Stimulated activated CD4-positive, alpha-beta T cell treated with anti-CD3 and anti-CD28 coated beads, Interleukin-12 subunit alpha, Interleukin-12 subunit beta, amount 100 ng/mL, for 4 hours (primary cell): ENCODE results near the gene CPSF4.
A peak's percentile ranks its signal among the peaks of the same experiment; 100 is the strongest.
"Not testable (repeated sequence)": the region's sequence is repeated elsewhere in the genome, so short reads cannot be mapped to it uniquely, and the experiment has no call there.

ENCODE experiments used
- DNase-seq: peaks from one replicate; pipeline ENCODE4 v3.0.0-alpha.2; 2020

Gene CPSF4

DNA sequence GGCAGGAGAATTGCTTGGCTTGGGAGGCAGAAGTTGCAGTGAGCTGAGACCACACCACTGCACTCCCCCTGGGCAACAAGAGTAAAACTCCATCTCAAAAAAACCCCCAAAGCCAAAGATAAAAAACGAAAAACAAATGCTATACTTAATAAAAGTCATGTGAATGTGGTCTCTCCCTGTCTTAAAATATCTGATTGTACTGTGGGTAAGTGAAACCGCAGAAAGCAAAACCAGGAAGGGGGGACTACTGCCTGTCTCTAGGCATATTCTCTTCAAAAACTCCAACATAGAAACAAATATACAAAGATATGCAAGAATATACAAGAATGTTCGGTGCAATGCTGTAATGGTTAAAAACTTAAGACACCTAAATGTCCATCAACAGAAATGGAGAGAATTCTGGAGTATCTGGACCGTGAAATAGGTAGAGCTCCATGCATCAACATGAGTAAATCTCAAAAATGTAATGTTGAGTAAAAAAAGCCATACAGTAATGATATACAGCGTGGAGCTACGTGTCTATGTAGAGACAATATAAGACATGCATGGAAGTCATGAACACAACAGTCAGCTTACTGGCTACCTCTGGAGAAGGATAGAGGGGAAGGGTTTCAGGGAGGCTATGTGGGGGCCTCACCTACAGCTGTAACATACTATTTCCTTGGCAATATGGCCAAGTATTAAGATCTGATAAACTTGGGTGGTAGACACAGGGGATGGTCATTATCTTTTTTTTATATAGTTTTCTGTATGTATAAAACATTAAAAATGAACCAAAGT, 59.2 kb downstream of the CPSF4 start:
- DNase-seq = no peak

DNA sequence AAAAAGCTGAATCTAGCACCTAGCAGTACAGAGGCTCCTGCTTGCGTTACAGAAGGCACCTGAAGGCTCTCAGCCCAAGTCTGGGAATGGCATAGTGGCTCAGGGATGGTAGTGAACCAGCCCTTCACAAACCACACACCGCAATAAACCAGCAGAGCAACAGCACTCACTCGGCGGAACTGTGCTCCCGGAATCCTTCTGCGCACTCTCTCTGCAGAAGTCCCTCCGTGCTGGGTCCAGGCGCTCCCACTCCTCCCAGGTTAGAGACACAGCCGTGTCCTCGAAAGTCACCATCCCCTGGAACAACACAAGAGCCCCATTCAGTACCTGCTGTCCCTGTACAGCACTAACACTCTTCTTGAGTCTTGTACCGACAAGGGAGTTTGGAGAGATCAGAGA, 59.8 kb downstream of the CPSF4 start:
- DNase-seq = no peak

DNA sequence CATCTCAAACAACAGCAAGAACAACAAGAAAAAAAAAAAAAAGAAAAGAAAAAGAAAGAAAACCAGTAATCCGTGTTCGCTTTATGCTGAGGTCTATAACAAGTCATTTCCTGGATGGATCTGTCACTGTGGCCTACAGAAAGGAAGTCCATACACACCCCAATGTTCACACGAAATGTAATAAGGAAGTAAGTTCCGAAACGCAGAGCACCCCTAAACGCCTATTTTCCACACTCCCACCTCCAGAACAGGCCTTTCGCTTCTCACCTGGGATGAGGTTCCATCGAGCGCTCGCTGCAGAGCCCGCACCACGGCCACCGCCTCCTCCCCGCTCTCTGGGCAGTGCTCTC, 60.6 kb downstream of the CPSF4 start:
- DNase-seq = no peak

DNA sequence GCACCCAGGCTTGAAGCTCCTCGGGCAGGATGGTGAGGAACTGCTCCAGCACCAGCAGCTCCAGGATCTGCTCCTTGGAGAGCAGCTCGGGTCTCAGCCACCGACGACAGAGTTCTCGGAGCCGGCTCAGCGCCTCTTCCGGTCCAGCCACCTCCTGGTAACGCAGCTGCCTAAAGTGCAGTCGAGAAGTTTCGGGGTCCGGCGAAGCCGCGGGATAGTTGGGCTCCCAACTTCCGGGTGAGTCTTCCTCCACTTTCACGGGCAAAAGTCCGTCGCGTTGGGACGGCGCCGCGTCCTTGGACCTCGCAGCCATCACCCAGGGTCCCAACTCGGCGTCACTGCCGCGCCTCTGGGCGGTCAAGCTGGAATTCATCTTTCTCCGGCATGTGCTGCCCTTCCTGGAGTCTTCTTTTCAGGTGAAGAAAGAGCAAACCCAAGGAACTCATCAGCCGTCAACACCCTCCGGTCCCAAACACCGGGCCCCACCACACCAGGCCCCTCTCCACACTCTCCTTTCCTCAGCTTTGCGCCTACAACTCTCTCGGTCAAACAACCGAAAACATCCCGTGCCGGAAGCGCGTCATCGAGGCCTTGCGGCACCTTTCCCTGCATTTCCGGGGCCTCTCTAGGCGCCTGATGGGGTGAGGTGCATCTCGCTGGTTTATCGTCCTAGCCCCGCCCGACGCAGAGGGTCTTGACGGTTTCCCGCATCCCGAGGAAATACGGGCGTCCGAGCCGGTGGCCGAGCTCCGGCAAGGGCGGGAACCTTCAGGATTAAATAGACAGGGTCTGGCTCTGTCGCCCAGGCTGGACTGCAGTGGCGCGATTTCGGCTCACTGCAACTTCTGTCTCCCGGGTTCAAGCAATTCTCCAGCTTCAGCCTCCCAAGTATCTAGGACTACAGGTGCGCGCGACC, 61.2 kb downstream of the CPSF4 start, which contains the start of gene ZNF394:
Gene ZNF394 (minus strand): TSS at position 561 of the 916 bp plus-strand sequence. CDS start 188 bp downstream, at position 373.
- DNase-seq = peak; percentile 86

- no peak for DNase-seq
Measured at GRCh38 chr7:99500637-99501009, 61.9 kb downstream of the CPSF4 start.

DNA sequence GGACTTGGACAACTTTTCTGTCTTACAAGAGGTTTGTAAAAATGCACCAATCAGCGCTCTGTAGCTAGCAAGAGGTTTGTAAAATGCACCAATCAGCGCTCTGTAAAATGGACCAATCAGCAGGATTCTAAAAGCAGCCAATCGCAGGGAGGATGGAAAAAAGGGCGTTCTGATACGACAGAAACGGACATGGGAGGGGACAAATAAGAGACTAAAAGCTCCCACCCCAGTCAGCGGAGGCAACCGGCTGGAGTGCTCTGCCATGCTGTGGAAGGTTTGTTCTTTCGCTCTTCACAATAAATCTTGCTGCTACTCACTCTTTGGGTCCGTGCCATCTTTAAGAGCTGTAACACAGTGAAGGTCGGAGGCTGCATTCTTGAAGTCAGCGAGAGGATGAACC, 62.5 kb downstream of the CPSF4 start:
- DNase-seq = not testable (repeated sequence)

DNA sequence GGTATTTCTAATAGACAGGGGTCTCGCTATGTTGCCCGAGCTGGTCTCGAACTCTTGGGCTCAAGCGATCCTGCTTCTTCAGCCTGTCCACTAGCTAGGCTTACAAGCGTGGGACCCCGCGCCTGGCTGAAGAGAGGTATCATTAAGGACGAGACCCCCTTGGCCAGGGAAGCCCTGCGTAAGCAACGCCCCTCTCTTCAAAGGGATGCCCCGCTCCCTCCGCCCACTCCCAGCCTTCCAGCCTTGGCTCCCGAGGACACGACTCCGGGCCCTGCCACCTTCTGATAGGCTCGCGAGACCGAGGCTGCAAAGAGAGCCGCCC, 65.5 kb downstream of the CPSF4 start:
- no peak for DNase-seq

DNA sequence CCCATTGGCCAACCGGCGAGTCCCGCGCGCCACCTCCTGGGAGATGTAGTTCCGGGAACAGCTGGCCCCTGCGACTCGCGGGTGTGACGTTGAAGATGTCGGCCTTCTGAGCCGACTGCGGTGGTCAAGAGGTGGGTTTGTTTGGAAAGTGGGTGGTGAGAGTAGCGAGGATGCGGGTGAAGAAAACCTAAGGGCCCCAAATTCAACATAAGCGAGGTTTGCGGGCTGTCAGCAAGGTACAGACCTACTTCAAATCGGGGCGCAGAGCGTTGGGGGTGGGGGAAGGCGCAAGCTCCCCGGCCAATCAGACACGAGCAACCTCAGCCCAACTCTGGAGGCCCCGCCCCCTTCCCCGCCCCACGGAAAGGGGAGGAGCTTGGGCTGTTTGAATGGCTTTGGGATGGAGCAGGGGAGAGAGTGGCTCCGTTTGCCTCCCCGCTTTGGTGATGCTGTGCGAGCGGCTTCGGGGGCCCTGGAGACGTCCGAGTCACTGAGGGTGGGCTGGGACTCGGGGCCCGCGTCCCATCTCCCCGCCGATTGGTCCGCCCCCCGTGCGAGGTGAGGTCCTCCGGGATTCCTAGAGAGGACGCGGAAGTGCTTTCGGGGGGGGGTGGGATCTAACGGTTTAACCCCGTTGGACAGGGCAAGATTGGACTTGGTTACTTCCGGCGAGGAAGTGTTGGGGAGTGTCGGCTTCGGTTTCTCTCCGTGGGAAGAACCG, 66.0 kb downstream of the CPSF4 start, which contains the start of gene ZKSCAN5:
Gene ZKSCAN5 (plus strand): TSS at position 60 of the 721 bp plus-strand sequence. CDS start 1,383 bp downstream, outside the sequence.
- peak; percentile 96 for DNase-seq

- no peak for DNase-seq
Measured at GRCh38 chr7:99505324-99505662, 66.5 kb downstream of the CPSF4 start.
